DND-41 (cell line): ENCODE data around the gene PDE1C.

ENCODE experiments used
- EZH2 ChIP-seq: IDR thresholded peaks from 3 replicates; pipeline ENCODE4 v1.6.1; 2012; ENCODE audit warnings: borderline replicate concordance, low read depth, mild to moderate bottlenecking, moderate library complexity, low read length, inconsistent platforms; ENCODE audit not compliant: severe bottlenecking
- TF ChIP-seq, protein P1 (sequence below): IDR thresholded peaks from 2 replicates; pipeline ENCODE4 v1.5.1; 2012; ENCODE audit warnings: borderline replicate concordance, low read length, moderate library complexity, mild to moderate bottlenecking; ENCODE audit not compliant: poor library complexity, severe bottlenecking; ENCODE audit errors: extremely low read depth

GRCh38 chr7:31882187-31882586 lies 188.0 kb downstream of the PDE1C start:
- TF ChIP-seq, protein P1, sequence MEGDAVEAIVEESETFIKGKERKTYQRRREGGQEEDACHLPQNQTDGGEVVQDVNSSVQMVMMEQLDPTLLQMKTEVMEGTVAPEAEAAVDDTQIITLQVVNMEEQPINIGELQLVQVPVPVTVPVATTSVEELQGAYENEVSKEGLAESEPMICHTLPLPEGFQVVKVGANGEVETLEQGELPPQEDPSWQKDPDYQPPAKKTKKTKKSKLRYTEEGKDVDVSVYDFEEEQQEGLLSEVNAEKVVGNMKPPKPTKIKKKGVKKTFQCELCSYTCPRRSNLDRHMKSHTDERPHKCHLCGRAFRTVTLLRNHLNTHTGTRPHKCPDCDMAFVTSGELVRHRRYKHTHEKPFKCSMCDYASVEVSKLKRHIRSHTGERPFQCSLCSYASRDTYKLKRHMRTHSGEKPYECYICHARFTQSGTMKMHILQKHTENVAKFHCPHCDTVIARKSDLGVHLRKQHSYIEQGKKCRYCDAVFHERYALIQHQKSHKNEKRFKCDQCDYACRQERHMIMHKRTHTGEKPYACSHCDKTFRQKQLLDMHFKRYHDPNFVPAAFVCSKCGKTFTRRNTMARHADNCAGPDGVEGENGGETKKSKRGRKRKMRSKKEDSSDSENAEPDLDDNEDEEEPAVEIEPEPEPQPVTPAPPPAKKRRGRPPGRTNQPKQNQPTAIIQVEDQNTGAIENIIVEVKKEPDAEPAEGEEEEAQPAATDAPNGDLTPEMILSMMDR = no peak
- TF ChIP-seq EZH2 = no peak
